SKM-1 (cell line): ENCODE data around the gene CCDC7.
"Not testable (repeated sequence)": the region's sequence is repeated elsewhere in the genome, so short reads cannot be mapped to it uniquely, and the experiment has no call there.

Source experiments
- DNase-seq: peaks from one replicate; lab custom pipeline; 2025; ENCODE audit not compliant: unreplicated experiment; lab: John Stamatoyannopoulos, UW

Gene CCDC7

GRCh38 chr10:32865170-32865569 lies 419.2 kb downstream of the CCDC7 start:
- no peak for DNase-seq

GRCh38 chr10:32877915-32878314 lies 432.0 kb downstream of the CCDC7 start:
- no peak for DNase-seq

- no peak for DNase-seq
Observed at GRCh38 chr10:32878646-32879045, 432.7 kb downstream of the CCDC7 start.

- DNase-seq, result no peak
Observed at GRCh38 chr10:32882076-32882475, 436.1 kb downstream of the CCDC7 start.

- no peak for DNase-seq
Observed at GRCh38 chr10:32887481-32887880, 441.5 kb downstream of the CCDC7 start.

GRCh38 chr10:32888161-32888927 lies 442.4 kb downstream of the CCDC7 start:
- no peak for DNase-seq

GRCh38 chr10:32889631-32890212 lies 443.8 kb downstream of the CCDC7 start:
- no peak for DNase-seq

GRCh38 chr10:32890444-32890843 lies 444.5 kb downstream of the CCDC7 start:
- no peak for DNase-seq

- DNase-seq, result no peak
Observed at GRCh38 chr10:32891261-32891660, 445.3 kb downstream of the CCDC7 start.

- no peak for DNase-seq
Observed at GRCh38 chr10:32893434-32893833, 447.5 kb downstream of the CCDC7 start.

GRCh38 chr10:32893916-32894664 lies 448.1 kb downstream of the CCDC7 start:
- DNase-seq, result no peak

- DNase-seq, result not testable (repeated sequence)
Observed at GRCh38 chr10:32895200-32895968, 449.4 kb downstream of the CCDC7 start.

GRCh38 chr10:32901815-32902214 lies 455.9 kb downstream of the CCDC7 start:
- no peak for DNase-seq

GRCh38 chr10:32905466-32905865 lies 459.5 kb downstream of the CCDC7 start:
- no peak for DNase-seq

- no peak for DNase-seq
Observed at GRCh38 chr10:32906595-32906994, 460.7 kb downstream of the CCDC7 start.

- no peak for DNase-seq
Observed at GRCh38 chr10:32909456-32909855, 463.5 kb downstream of the CCDC7 start.

- not testable (repeated sequence) for DNase-seq
Observed at GRCh38 chr10:32909970-32910369, 464.0 kb downstream of the CCDC7 start.

- DNase-seq, result no peak
Observed at GRCh38 chr10:32911285-32912016, 465.5 kb downstream of the CCDC7 start.

GRCh38 chr10:32917817-32918216 lies 471.9 kb downstream of the CCDC7 start:
- not testable (repeated sequence) for DNase-seq

- no peak for DNase-seq
Observed at GRCh38 chr10:32922170-32922569, 476.2 kb downstream of the CCDC7 start.

- no peak for DNase-seq
Observed at GRCh38 chr10:32923134-32923533, 477.2 kb downstream of the CCDC7 start.
